MCF 10A (cell line): ENCODE data around the gene SOX15. TPM values are rescaled to one million over a fixed set of nuclear protein-coding genes. Genes with fewer than 3 reads are reported as not detected.
A peak's percentile ranks its signal among the peaks of the same experiment; 100 is the strongest.

Experiments
- BruUV-seq: library from RNA; stranded (reverse); fragments of 400-500 nt; replicated peaks from 2 replicates; lab custom pipeline; 2021; lab: Mats Ljungman, UMichigan
- CTCF ChIA-PET: fragments of 300-600 bp; sonication (Branson Sonifier 250); formaldehyde crosslinking; extraction: SDS; loops from one replicate; lab custom pipeline; 2021; ENCODE audit warnings: antibody characterized with exemption, inconsistent platforms; lab: Yijun Ruan, JAX
- POLR2A ChIA-PET: fragments of 300-600, 350-650 bp; sonication (Branson Sonifier 250); formaldehyde crosslinking; extraction: SDS; loops from one replicate; lab custom pipeline; 2020; ENCODE audit warnings: antibody characterized with exemption, inconsistent platforms; lab: Yijun Ruan, JAX
- DNase-seq: peaks from one replicate; pipeline ENCODE4 v3.0.0-alpha.2; 2018; ENCODE audit not compliant: unreplicated experiment
- H3K27ac Mint-ChIP-seq: one replicate; pipeline ENCODE4 v1.8.0; 2022; ENCODE audit warnings: mild to moderate bottlenecking, low read depth, mixed read lengths; ENCODE audit not compliant: unreplicated experiment
- H3K27me3 Mint-ChIP-seq: one replicate; pipeline ENCODE4 v1.8.0; 2022; ENCODE audit warnings: mixed read lengths; ENCODE audit not compliant: insufficient read depth, unreplicated experiment
- H3K36me3 Mint-ChIP-seq: one replicate; pipeline ENCODE4 v1.8.0; 2022; ENCODE audit warnings: mild to moderate bottlenecking, moderate library complexity, mixed read lengths; ENCODE audit not compliant: insufficient read depth, unreplicated experiment
- H3K4me1 Mint-ChIP-seq: one replicate; pipeline ENCODE4 v1.8.0; 2022; ENCODE audit warnings: mixed read lengths; ENCODE audit not compliant: insufficient read depth, unreplicated experiment
- H3K4me3 Mint-ChIP-seq: one replicate; pipeline ENCODE4 v1.8.0; 2022; ENCODE audit warnings: mild to moderate bottlenecking, moderate library complexity, mixed read lengths; ENCODE audit not compliant: unreplicated experiment
- H3K9me3 Mint-ChIP-seq: one replicate; pipeline ENCODE4 v1.8.0; 2022; ENCODE audit warnings: mixed read lengths; ENCODE audit not compliant: unreplicated experiment
- CTCF ChIP-seq: fragments of 200-600 bp; IDR thresholded peaks from one replicate; pipeline ENCODE4 v1.8.0; 2022; ENCODE audit warnings: antibody characterized with exemption, mild to moderate bottlenecking; ENCODE audit not compliant: unreplicated experiment
- intact Hi-C: fragments of 100-400 bp; cut with micrococcal nuclease; formaldehyde crosslinking; loops from 2 replicates; pipeline ENCODE4 v1.14.1; 2022
- total RNA-seq: library from RNA; stranded (reverse); gene quantifications from 2 replicates; pipeline ENCODE4 v1.2.3, GENCODE V29; 2022

Gene SOX15
- total RNA-seq, 1 experiment from 2014 or later, result 34.4 TPM

GRCh38 chr17:7618608-7619007, 28.7 kb upstream of the SOX15 start:
- POLR2A ChIA-PET, result interaction anchor here (0.6 to 2.5 kb wide), 4 partner anchors 9 to 1010 kb away, joined by 3 to 9 read pairs (median 6); partner anchors contain the start of genes CNTROB, SAT2, TP53 and TRAPPC1

GRCh38 chr17:7615265-7615747, 25.4 kb upstream of the SOX15 start:
- H3K27ac Mint-ChIP-seq, result peak overlapping the region; percentile 95

More at GRCh38 chr17:7618608-7619007, 28.7 kb upstream of the SOX15 start:
- Mint-ChIP-seq H3K4me1 (peaks cover 2% of the 10 kb centered on the region), H3K36me3 (no peaks in the 10 kb centered on the region), H3K9me3 (no peaks in the 10 kb centered on the region), H3K27me3 (no peaks in the 10 kb centered on the region), H3K4me3 (no peak overlapping the region), H3K27ac (no peak overlapping the region)
- intact Hi-C loops, result no loop called here
- no peak for TF ChIP-seq CTCF
- CTCF ChIA-PET, result interaction anchor here (0.7 to 3.4 kb wide), 2 partner anchors 13 to 61 kb away, joined by 4 to 15 read pairs; no protein-coding TSS in a partner anchor
- BruUV-seq, result no TSS peak
- no peak for DNase-seq

GRCh38 chr17:7614425-7615264, 24.8 kb upstream of the SOX15 start, which contains the start of gene FXR2:
Gene FXR2 (minus strand): TSS chr17:7614897. CDS start chr17:7614532, 365 bp downstream.
- POLR2A ChIA-PET, result interaction anchor here (0.6 to 10.5 kb wide), 24 partner anchors 11 to 1958 kb away, joined by 3 to 206 read pairs (median 4); partner anchors contain the start of genes CD68, CNTROB, DNAH2 and MPDU1
- CTCF ChIA-PET, result interaction anchor here (0.6 to 3.4 kb wide), 16 partner anchors 9 to 669 kb away, joined by 3 to 15 read pairs (median 3); partner anchors contain the start of genes SAT2, SOX15, TP53 and WRAP53

More at GRCh38 chr17:7615265-7615747, 25.4 kb upstream of the SOX15 start:
- H3K9me3 Mint-ChIP-seq, result no peaks in the 10 kb centered on the region
- ChIA-PET CTCF (interaction anchor here (0.6 to 2.0 kb wide), 13 partner anchors 10 to 668 kb away, joined by 3 to 10 read pairs (median 3); partner anchors contain the start of gene SAT2), POLR2A (interaction anchor here (0.6 to 10.5 kb wide), 22 partner anchors 11 to 1958 kb away, joined by 3 to 206 read pairs (median 4); partner anchors contain the start of genes CD68, CNTROB, DNAH2 and MPDU1)
- no peaks in the 10 kb centered on the region for H3K27me3 Mint-ChIP-seq
- H3K4me3 Mint-ChIP-seq, result peak overlapping the region; percentile 80
- intact Hi-C loops, result loop anchor here (2.0 kb wide), 1 partner anchor 25 kb away; the partner anchor contains the start of gene SOX15
- no peak for TF ChIP-seq CTCF
- H3K36me3 Mint-ChIP-seq, result peaks cover 17% of the 10 kb centered on the region
- no TSS peak for BruUV-seq
- no peak for DNase-seq
- H3K4me1 Mint-ChIP-seq, result peaks cover 31% of the 10 kb centered on the region

More at GRCh38 chr17:7614425-7615264, 24.8 kb upstream of the SOX15 start, which contains the start of gene FXR2:
- intact Hi-C loops, result loop anchor here (2.0 kb wide), 1 partner anchor 24 kb away; the partner anchor contains the start of gene SOX15
- H3K4me1 Mint-ChIP-seq, result peaks cover 32% of the 10 kb centered on the region
- peak; percentile 99 for DNase-seq
- TF ChIP-seq CTCF, result peak; percentile 37
- peak within 1 kb of the TSS; percentile 95 for H3K27ac Mint-ChIP-seq
- no peaks in the 10 kb centered on the region for H3K27me3 Mint-ChIP-seq
- H3K36me3 Mint-ChIP-seq, result peaks cover 19% of the 10 kb centered on the region
- BruUV-seq, result no TSS peak
- peak within 1 kb of the TSS; percentile 80 for H3K4me3 Mint-ChIP-seq
- no peaks in the 10 kb centered on the region for H3K9me3 Mint-ChIP-seq
